ENCODE results near the gene LRRC8D. TPM values are rescaled to one million over a fixed set of nuclear protein-coding genes. Genes with fewer than 3 reads are reported as not detected.
"Not testable (repeated sequence)": the region's sequence is repeated elsewhere in the genome, so short reads cannot be mapped to it uniquely, and the experiment has no call there.

LRRC8D gene
- polyA plus RNA-seq, 4 donors, result 36.8 to 42.2 (median 41.9) TPM

DNA sequence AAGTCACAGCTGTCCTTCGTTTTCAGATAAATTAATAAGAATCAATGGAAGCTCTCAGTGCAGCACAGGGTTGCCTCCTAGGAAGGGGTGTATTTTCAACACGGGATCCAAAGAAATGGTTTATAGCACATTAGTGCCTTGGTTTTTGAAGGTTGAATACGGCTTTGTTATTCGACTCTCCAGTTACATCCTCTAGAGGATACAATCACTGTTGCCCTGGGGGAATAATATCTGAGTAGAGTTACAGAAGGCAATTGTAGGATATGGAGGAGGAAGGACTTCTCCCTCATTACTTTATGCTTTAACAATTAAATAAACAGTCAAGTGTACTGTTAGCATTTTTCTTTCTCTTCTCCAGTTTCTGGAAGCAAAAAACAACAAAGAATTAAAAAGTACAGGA is 159.8 kb downstream of the LRRC8D start:
- DNase-seq (ENCODE audit: low read depth in 4 of 4, low spot score in 3 of 4), result no peak

DNA sequence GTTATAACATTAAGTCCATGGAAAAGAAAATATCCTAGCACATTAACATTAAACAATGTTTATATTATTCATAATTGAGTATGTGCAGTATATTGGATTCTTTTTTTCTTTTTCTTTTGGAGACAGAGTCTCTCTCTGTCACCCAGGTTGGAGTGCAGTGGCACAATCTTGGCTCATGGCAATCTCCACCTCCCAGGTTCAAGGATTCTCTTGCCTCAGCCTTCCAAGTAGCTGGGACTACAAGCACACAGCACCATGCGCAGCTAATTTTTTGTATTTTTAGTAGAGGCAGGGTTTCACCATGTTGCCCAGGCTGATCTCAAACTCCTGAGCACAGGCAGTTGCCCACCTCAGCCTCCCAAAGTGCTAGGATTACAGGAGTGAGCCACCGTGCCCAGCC is 162.0 kb downstream of the LRRC8D start:
- not testable (repeated sequence) for DNase-seq (ENCODE audit: low read depth in 4 of 4, low spot score in 3 of 4)

DNA sequence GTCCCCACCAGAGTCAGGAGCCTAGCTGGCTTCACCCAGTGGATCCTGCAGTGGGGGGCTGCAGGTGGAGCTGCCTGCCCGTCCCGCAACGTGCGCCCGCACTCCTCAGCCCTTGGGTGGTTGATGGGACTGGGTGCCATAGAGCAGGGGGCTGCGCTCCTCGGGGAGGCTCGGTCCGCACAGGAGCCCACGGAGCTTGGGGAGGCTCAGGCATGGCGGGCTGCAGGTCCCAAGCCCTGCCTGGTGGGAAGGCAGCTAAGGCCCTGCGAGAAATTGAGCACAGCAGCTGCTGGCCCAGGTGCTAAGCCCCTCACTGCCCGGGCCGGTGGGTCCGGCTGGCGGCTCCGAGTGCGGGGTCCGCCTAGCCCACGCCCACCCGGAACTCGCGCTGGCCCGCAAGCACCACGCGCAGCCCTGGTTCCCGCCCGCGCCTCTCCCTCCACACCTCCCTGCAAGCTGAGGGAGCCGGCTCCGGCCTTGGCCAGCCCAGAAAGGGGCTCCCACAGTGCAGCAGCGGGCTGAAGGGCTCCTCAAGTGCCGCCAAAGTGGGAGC is 163.8 kb downstream of the LRRC8D start:
- not testable (repeated sequence) for DNase-seq (ENCODE audit: low read depth in 4 of 4, low spot score in 3 of 4)

DNA sequence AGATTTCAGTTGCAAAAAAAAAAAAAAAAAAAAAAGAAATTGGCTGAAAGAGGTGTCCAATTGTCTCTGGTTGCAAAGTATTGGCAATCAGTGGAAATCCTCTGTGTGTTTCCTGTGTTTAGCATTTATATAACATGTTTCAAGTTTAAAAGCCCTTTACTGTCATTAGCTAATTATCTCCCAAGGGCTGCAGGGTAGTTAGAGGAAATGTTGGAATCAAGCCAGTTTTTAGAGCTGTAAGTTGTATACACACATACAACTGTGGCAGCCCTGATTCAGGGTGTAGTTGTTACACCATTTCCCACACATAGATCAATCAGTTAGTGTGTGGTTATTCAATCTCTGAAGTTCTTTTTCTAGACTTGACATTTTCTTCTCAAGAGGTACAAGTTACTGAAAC is 165.2 kb downstream of the LRRC8D start:
- DNase-seq (ENCODE audit: low read depth in 4 of 4, low spot score in 3 of 4), result no peak

Other genes with a start within 250 kb of the LRRC8D start
- gene LRRC8C, start 187.9 kb upstream of the LRRC8D start, polyA plus RNA-seq (ENCODE audit: insufficient read length in 4 of 4), result 10 to 100 TPM in 1 of 4 donors, 1 to 10 TPM in 3; 6.7 to 10.1 (median 7.9) TPM
- gene ZNF326, start 174.1 kb downstream of the LRRC8D start, polyA plus RNA-seq (ENCODE audit: insufficient read length in 4 of 4), result 10 to 100 TPM; 57.0 to 74.1 (median 65.5) TPM